ENCODE measurements around the gene F11R. TPM values are rescaled to one million over a fixed set of nuclear protein-coding genes. Genes with fewer than 3 reads are reported as not detected.

Gene F11R
- total and polyA plus RNA-seq, 2 of the 13 experiments (the other 11 are each of a cell fraction or from before 2014, with no cell fraction given): 95.8 to 105 TPM

- no peak overlapping the region for H3K27ac ChIP-seq (ENCODE audit: extremely low read length, insufficient read depth, low read length)
- ATAC-seq (no peak), FAIRE-seq (no peak), DNase-seq (ENCODE audit: low spot score) (no peak)
- ChIA-PET CTCF (ENCODE audit: low intra/inter-chr PET ratio, low total read pairs) (no interaction called here), POLR2A (interaction anchor here (0.7 kb wide), 1 partner anchor 41 kb away, joined by 3 read pairs; the partner anchor contains the start of gene F11R)
- H3K4me3 ChIP-seq (replicated peaks in 1 of 3; ENCODE audit: insufficient read depth in 1 of 3, low read depth in 2 of 3, low read length in 3 of 3): no peak overlapping the region
- no peak overlapping the region for H3K4me2 ChIP-seq (ENCODE audit: low read depth, low read length)
- H4K20me1 ChIP-seq (ENCODE audit: insufficient read depth, low read length): no peaks in the 10 kb centered on the region
- no peaks in the 10 kb centered on the region for H3K36me3 ChIP-seq (replicated peaks in 1 of 2; ENCODE audit: control insufficient read depth in 1 of 2, insufficient read depth in 2 of 2, low read length in 2 of 2)
- 58% methylated on average over 2 of the region's 2 CpGs for WGBS (ENCODE audit: low lambda C conversion rate)
- H2AFZ ChIP-seq (ENCODE audit: low read length): no peak overlapping the region
- no TSS peak for BruUV-seq (replicated peaks)
- H3K4me1 ChIP-seq (ENCODE audit: insufficient read depth, low read length): peaks cover 12% of the 10 kb centered on the region
- H3K9ac ChIP-seq (ENCODE audit: insufficient read depth, low read depth, low read length): no peak overlapping the region
- H3K9me3 ChIP-seq (ENCODE audit: low read length): no peaks in the 10 kb centered on the region
- TF ChIP-seq MYNN (CRISPR knock-in tag; IDR thresholded peaks at IDR 0.05; ENCODE audit: low read depth) (no peak), STAT5B (CRISPR knock-in tag; IDR thresholded peaks at IDR 0.05) (no peak), ESRRA (CRISPR knock-in tag; IDR thresholded peaks at IDR 0.05; ENCODE audit: low read depth) (no peak), CENPT (CRISPR knock-in tag; IDR thresholded peaks at IDR 0.05; ENCODE audit: low read depth) (no peak), ZNF484 (CRISPR knock-in tag; IDR thresholded peaks at IDR 0.05; ENCODE audit: borderline replicate concordance, low read depth) (no peak), ZNF274 (CRISPR knock-in tag; IDR thresholded peaks at IDR 0.05) (no peak)
- intact Hi-C loops (cut with micrococcal nuclease; ENCODE audit: unreplicated experiment) (no loop called here), in situ Hi-C loops (cut with HindIII; ENCODE audit: extremely low pct_ligation_motif_present, low pct_unique_long_range_greater_than_20kb) (no loop called here)
- no peaks in the 10 kb centered on the region; a peak in 1 of 5 replicates for H3K27me3 ChIP-seq (ENCODE audit: control insufficient read depth in 1 of 2, insufficient read depth in 2 of 2, low read length in 2 of 2)
- H3K79me2 ChIP-seq (ENCODE audit: insufficient read depth, low read length): no peaks in the 10 kb centered on the region
Measured at GRCh38 chr1:160979286-160979685, 41.7 kb downstream of the F11R start.

DNA sequence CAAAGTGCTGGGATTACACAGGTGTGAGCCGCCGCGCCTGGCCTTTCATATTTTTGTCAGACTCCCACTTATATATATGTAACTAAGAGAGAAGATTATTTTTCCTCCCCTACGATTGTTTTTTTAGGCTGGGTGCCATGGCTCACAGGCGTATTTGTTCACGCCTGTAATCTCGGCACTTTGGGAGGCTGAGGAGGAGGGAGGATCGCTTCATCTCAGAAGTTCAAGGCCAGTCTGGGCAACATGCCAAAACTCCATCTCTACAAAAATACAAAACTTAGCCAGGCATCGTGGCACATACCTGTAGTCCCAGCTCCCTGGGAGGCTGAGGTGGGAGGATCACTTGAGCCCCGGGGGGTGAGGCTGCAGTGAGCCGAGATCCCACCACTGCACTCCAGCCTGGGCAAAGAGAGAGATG, 42.4 kb downstream of the F11R start:
- Histone ChIP-seq H2AFZ (ENCODE audit: low read length) (no peak overlapping the region), H3K79me2 (ENCODE audit: insufficient read depth, low read length) (no peaks in the 10 kb centered on the region), H3K27me3 (ENCODE audit: control insufficient read depth in 1 of 2, insufficient read depth in 2 of 2, low read length in 2 of 2) (no peaks in the 10 kb centered on the region; a peak in 1 of 5 replicates), H3K9ac (ENCODE audit: insufficient read depth, low read depth, low read length) (no peak overlapping the region), H3K27ac (ENCODE audit: extremely low read length, insufficient read depth, low read length) (no peak overlapping the region), H3K4me2 (ENCODE audit: low read depth, low read length) (no peak overlapping the region), H3K36me3 (replicated peaks in 1 of 2; ENCODE audit: control insufficient read depth in 1 of 2, insufficient read depth in 2 of 2, low read length in 2 of 2) (no peaks in the 10 kb centered on the region), H3K4me3 (replicated peaks in 1 of 3; ENCODE audit: insufficient read depth in 1 of 3, low read depth in 2 of 3, low read length in 3 of 3) (no peak overlapping the region), H4K20me1 (ENCODE audit: insufficient read depth, low read length) (no peaks in the 10 kb centered on the region), H3K4me1 (ENCODE audit: insufficient read depth, low read length) (peaks cover 12% of the 10 kb centered on the region), H3K9me3 (ENCODE audit: low read length) (no peaks in the 10 kb centered on the region)
- FAIRE-seq (peak; percentile 48), DNase-seq (ENCODE audit: low spot score) (peak; percentile 80), ATAC-seq (peak; percentile 80)
- WGBS (ENCODE audit: low lambda C conversion rate): 2% methylated on average over 11 of the region's 11 CpGs
- POLR2A ChIA-PET: interaction anchor here (0.7 kb wide), 1 partner anchor 42 kb away, joined by 3 read pairs; the partner anchor contains the start of gene F11R
- CTCF ChIA-PET (ENCODE audit: low intra/inter-chr PET ratio, low total read pairs): no interaction called here
- intact Hi-C loops (cut with micrococcal nuclease; ENCODE audit: unreplicated experiment): no loop called here
- in situ Hi-C loops (cut with HindIII; ENCODE audit: extremely low pct_ligation_motif_present, low pct_unique_long_range_greater_than_20kb): no loop called here
- BruUV-seq (replicated peaks): no TSS peak
- TF ChIP-seq ZNF501 (CRISPR knock-in tag; IDR thresholded peaks at IDR 0.05) (no peak), FOXA1 (IDR thresholded peaks at IDR 0.05) (no peak), FOXA1 (CRISPR knock-in tag; IDR thresholded peaks at IDR 0.05) (peak; percentile 47), FUBP1 (CRISPR knock-in tag; IDR thresholded peaks at IDR 0.05; ENCODE audit: borderline replicate concordance) (no peak), XRCC5 (optimal IDR thresholded peaks at IDR 0.05; ENCODE audit: low read length) (peak; percentile 17), BCL6 (CRISPR knock-in tag; IDR thresholded peaks at IDR 0.05) (peak; percentile 89), KMT2B (CRISPR knock-in tag; IDR thresholded peaks at IDR 0.05) (no peak), E2F1 (CRISPR knock-in tag; IDR thresholded peaks at IDR 0.05) (no peak)
- TF ChIP-seq, protein P1, sequence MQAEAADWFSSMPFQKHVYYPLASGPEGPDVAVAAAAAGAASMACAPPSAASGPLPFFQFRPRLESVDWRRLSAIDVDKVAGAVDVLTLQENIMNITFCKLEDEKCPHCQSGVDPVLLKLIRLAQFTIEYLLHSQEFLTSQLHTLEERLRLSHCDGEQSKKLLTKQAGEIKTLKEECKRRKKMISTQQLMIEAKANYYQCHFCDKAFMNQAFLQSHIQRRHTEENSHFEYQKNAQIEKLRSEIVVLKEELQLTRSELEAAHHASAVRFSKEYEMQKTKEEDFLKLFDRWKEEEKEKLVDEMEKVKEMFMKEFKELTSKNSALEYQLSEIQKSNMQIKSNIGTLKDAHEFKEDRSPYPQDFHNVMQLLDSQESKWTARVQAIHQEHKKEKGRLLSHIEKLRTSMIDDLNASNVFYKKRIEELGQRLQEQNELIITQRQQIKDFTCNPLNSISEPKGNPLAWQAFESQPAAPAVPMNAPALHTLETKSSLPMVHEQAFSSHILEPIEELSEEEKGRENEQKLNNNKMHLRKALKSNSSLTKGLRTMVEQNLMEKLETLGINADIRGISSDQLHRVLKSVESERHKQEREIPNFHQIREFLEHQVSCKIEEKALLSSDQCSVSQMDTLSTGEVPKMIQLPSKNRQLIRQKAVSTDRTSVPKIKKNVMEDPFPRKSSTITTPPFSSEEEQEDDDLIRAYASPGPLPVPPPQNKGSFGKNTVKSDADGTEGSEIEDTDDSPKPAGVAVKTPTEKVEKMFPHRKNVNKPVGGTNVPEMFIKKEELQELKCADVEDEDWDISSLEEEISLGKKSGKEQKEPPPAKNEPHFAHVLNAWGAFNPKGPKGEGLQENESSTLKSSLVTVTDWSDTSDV (CRISPR knock-in tag; IDR thresholded peaks at IDR 0.05): no peak

Measured in HepG2 (cell line).